Measurements from ENCODE around the gene GALM.

Gene GALM

DNA sequence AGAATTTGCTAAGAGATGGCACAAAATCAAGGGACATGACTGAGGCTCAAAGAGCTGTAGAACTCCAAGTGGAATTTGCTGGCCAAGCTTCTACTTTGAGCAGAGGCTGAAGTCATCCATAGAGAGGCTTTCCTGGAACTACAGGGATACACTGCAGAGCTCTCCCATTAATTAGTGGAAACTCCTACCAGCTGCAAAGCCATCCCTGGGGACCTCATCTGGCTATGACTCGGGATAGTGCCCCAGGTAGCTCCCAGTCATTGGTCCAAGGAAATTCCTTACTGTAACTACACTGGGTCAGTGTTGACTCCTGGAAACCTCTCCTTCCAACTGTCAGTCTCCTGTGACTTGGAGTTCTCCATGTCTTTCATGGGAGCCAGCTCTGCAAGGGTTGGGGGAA lies 10.5 kb upstream of the GALM start:
- no peak for DNase-seq (ENCODE audit: low read depth)
- TF ChIP-seq CTCF (IDR thresholded peaks at IDR 0.05; ENCODE audit: low read depth, low read length, missing control alignments): no peak
- H3K4me3 ChIP-seq (ENCODE audit: low read depth, low read length): no peak overlapping the region

DNA sequence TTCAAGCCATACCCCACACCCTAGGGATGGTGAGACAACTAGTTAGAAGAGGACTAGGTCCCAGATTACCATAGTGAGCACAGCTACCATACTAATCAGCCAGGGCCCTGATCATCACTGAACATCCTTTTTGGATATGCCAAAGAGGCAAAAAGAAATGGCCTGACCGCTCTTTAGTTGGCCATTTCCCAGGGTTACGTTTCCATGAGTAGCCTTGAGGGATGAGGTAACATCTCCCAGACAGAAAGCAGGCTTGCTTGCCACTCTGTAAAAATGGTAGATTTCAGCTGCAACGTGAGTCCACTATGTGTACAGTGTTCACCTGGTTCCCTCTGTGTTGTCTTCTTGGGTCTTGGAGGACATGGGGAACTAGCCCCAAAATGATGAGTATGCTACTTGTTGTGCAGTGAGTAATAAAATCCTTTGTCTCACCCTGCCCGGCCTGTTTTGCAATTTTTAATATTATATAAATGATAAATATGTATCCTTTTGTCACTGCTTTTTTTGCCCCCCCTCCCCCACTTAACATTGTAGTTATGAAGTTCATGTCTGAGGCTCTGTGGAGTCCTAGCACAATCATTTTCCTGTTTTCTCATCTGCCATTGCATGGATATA lies 8.9 kb upstream of the GALM start:
- no peak for DNase-seq (ENCODE audit: low read depth)
- no peak for TF ChIP-seq CTCF (IDR thresholded peaks at IDR 0.05; ENCODE audit: low read depth, low read length, missing control alignments)
- H3K4me3 ChIP-seq (ENCODE audit: low read depth, low read length): no peak overlapping the region

DNA sequence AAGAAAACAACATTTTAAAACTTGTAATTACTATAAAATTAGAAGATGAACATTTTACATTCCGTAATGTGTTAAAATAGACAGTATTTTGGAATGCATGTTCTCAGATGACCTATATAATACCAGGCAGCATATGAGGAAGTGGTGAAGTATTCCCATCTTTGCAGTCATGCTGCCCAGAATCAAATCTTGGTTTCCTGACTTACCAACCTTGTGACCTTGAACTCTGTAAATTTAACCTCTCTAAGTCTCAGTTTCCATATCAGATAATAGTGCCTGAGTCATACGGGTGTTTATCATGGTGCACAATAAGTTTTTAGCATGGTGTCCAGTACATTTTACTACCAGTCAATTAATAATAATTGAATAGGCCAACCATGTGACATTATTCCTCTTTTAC lies 7.3 kb upstream of the GALM start:
- no peak overlapping the region for H3K4me3 ChIP-seq (ENCODE audit: low read depth, low read length)
- no peak for TF ChIP-seq CTCF (IDR thresholded peaks at IDR 0.05; ENCODE audit: low read depth, low read length, missing control alignments)
- DNase-seq (ENCODE audit: low read depth): no peak

DNA sequence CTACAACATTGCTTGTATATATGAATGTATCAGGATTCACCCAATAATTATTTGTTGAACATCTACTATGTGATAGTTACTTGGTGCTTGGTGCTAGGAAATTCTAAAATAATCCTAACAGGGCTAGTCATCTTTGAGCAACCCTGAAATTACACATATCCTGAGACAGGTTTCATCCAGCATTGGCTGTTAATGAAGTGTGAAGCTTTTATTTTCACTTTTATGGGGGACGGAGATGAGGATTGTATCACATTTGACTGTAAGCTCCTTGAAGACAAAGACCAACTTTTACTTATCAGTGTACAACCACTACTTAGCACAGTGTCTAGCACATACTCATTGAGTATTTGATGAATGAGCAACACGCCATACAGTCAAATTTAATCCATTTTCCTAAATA lies 6.8 kb upstream of the GALM start:
- no peak for TF ChIP-seq CTCF (IDR thresholded peaks at IDR 0.05; ENCODE audit: low read depth, low read length, missing control alignments)
- DNase-seq (ENCODE audit: low read depth): no peak
- no peak overlapping the region for H3K4me3 ChIP-seq (ENCODE audit: low read depth, low read length)

GRCh38 chr2:38660282-38660681 lies 5.6 kb upstream of the GALM start:
- DNase-seq (ENCODE audit: low read depth): no peak
- H3K4me3 ChIP-seq (ENCODE audit: low read depth, low read length): no peak overlapping the region
- TF ChIP-seq CTCF (IDR thresholded peaks at IDR 0.05; ENCODE audit: low read depth, low read length, missing control alignments): no peak

GRCh38 chr2:38661306-38661705 lies 4.6 kb upstream of the GALM start:
- no peak for TF ChIP-seq CTCF (IDR thresholded peaks at IDR 0.05; ENCODE audit: low read depth, low read length, missing control alignments)
- no peak overlapping the region for H3K4me3 ChIP-seq (ENCODE audit: low read depth, low read length)
- no peak for DNase-seq (ENCODE audit: low read depth)

GRCh38 chr2:38666556-38666910 lies 619 bp downstream of the GALM start:
- no peak for DNase-seq (ENCODE audit: low read depth)
- no peak for TF ChIP-seq CTCF (IDR thresholded peaks at IDR 0.05; ENCODE audit: low read depth, low read length, missing control alignments)
- peak overlapping the region; percentile 57 for H3K4me3 ChIP-seq (ENCODE audit: low read depth, low read length)
